ENCODE measurements around the gene TMEM9B. TPM values are rescaled to one million over a fixed set of nuclear protein-coding genes. Genes with fewer than 3 reads are reported as not detected.

The TMEM9B gene
- total and polyA plus RNA-seq, 9 of the 15 experiments (the other 6 are each of a cell fraction or from before 2014, with no cell fraction given), result 7.7 to 20.0 (median 14.0) TPM

- TF ChIP-seq HDAC8 (tag; IDR thresholded peaks at IDR 0.05) (no peak), SIN3A (IDR thresholded peaks at IDR 0.05; ENCODE audit: borderline replicate concordance in 2 of 2, control insufficient read depth in 1 of 2, low read depth in 2 of 2, low read length in 2 of 2) (0 out of 4 replicates have a peak, but pooled peaks of 1 of the 2 experiments have one; percentile 3), NR2C2 (CRISPR knock-in tag; IDR thresholded peaks at IDR 0.05) (no peak), NR2C2 (tag; IDR thresholded peaks at IDR 0.05) (peak; percentile 90)
- 25% methylated on average over 4 of the region's 19 CpGs for WGBS (ENCODE audit: insufficient coverage, low coverage, missing lambda C conversion rate)
- Histone ChIP-seq H3K4me2 (ENCODE audit: insufficient read depth, low read length) (peak overlapping the region; percentile 81), H3K4me3 (peak overlapping the region; percentile 26), H3K27ac (ENCODE audit: extremely low read depth, low read depth, low read length) (no peak overlapping the region; the same call in 2 of the 3 replicates), H3K27me3 (ENCODE audit: control insufficient read depth in 2 of 2, insufficient read depth in 2 of 2, low read length in 2 of 2) (no peaks in the 10 kb centered on the region), H3K9ac (ENCODE audit: insufficient read depth in 1 of 2, low read depth in 2 of 2, low read length in 2 of 2) (peak overlapping the region; percentile 24 to 90; a peak in 2 of 4 replicates), H2AFZ (ENCODE audit: low read depth, low read length) (peak overlapping the region; percentile 90), H3K79me2 (ENCODE audit: control insufficient read depth, insufficient read depth, low read length) (peaks cover 19% of the 10 kb centered on the region), H3K4me1 (replicated peaks in 1 of 2; ENCODE audit: control insufficient read depth in 2 of 2, insufficient read depth in 2 of 2, low read length in 2 of 2) (peaks cover 15 to 29% of the 10 kb centered on the region in 2 experiments), H4K20me1 (replicated peaks; ENCODE audit: control insufficient read depth, insufficient read depth, low read length) (no peaks in the 10 kb centered on the region), H3K36me3 (ENCODE audit: control insufficient read depth, insufficient read depth, low read length) (peaks cover 11% of the 10 kb centered on the region), H3K9me3 (replicated peaks; ENCODE audit: control insufficient read depth, insufficient read depth, low read depth, low read length) (no peaks in the 10 kb centered on the region; the same call in 1 of the 2 replicates), H3K9me1 (ENCODE audit: control insufficient read depth, insufficient read depth, low read length) (no peaks in the 10 kb centered on the region)
- POLR2A ChIA-PET, result interaction anchor here (1.0 kb wide), 1 partner anchor 13 kb away, joined by 3 read pairs; no protein-coding TSS in a partner anchor
- ATAC-seq, result peak; percentile 25
- FAIRE-seq, result peak; percentile 78
- CTCF ChIA-PET (ENCODE audit: low intra/inter-chr PET ratio), result no interaction called here
- intact Hi-C loops (cut with micrococcal nuclease) (loop anchor here (5.0 kb wide), 2 partner anchors 152 to 227 kb away; no protein-coding TSS in a partner anchor), in situ Hi-C loops (cut with MboI) (no loop called here)
- no peak for DNase-seq (ENCODE audit: extremely low read depth in 1 of 4, low spot score in 3 of 4)
- no TSS peak for BruUV-seq (replicated peaks)
These were observed 53.6 kb downstream of the TMEM9B start for GRCh38 chr11:8910649-8911026.

- POLR2A ChIA-PET, result interaction anchor here (0.5 to 0.6 kb wide), 2 partner anchors 13 to 344 kb away, joined by 3 read pairs; no protein-coding TSS in a partner anchor
- no peak overlapping the region for H2AFZ ChIP-seq (ENCODE audit: low read depth, low read length)
- H4K20me1 ChIP-seq (replicated peaks; ENCODE audit: control insufficient read depth, insufficient read depth, low read length), result no peaks in the 10 kb centered on the region
- FAIRE-seq (no peak), DNase-seq (ENCODE audit: extremely low read depth in 1 of 4, low spot score in 3 of 4) (no peak), ATAC-seq (no peak)
- no peaks in the 10 kb centered on the region; the same call in 1 of the 2 replicates for H3K9me3 ChIP-seq (replicated peaks; ENCODE audit: control insufficient read depth, insufficient read depth, low read depth, low read length)
- H3K9me1 ChIP-seq (ENCODE audit: control insufficient read depth, insufficient read depth, low read length), result no peaks in the 10 kb centered on the region
- H3K4me1 ChIP-seq (replicated peaks in 1 of 2; ENCODE audit: control insufficient read depth in 2 of 2, insufficient read depth in 2 of 2, low read length in 2 of 2), result peaks cover 13 to 15% of the 10 kb centered on the region in 2 experiments; a peak in 3 of 5 replicates
- no peak overlapping the region for H3K4me2 ChIP-seq (ENCODE audit: insufficient read depth, low read length)
- no peaks in the 10 kb centered on the region for H3K27me3 ChIP-seq (ENCODE audit: control insufficient read depth in 2 of 2, insufficient read depth in 2 of 2, low read length in 2 of 2)
- no peak overlapping the region for H3K27ac ChIP-seq (ENCODE audit: extremely low read depth, low read depth, low read length)
- in situ Hi-C loops (cut with MboI) (no loop called here), intact Hi-C loops (cut with micrococcal nuclease) (no loop called here)
- no peak overlapping the region for H3K9ac ChIP-seq (ENCODE audit: insufficient read depth in 1 of 2, low read depth in 2 of 2, low read length in 2 of 2)
- CTCF ChIA-PET (ENCODE audit: low intra/inter-chr PET ratio), result no interaction called here
- H3K4me3 ChIP-seq, result no peak overlapping the region
- H3K79me2 ChIP-seq (ENCODE audit: control insufficient read depth, insufficient read depth, low read length), result peaks cover 13% of the 10 kb centered on the region
- peaks cover 5% of the 10 kb centered on the region; the same call in 1 of the 3 replicates for H3K36me3 ChIP-seq (ENCODE audit: control insufficient read depth, insufficient read depth, low read length)
- BruUV-seq (replicated peaks), result no TSS peak
- TF ChIP-seq RBM25 (IDR thresholded peaks at IDR 0.05; ENCODE audit: low read depth, low read length, severe bottlenecking) (peak; percentile 25), ZNF785 (CRISPR knock-in tag; IDR thresholded peaks at IDR 0.05) (no peak), MBD2 (IDR thresholded peaks at IDR 0.05; ENCODE audit: borderline replicate concordance, low read depth) (no peak), VEZF1 (CRISPR knock-in tag; IDR thresholded peaks at IDR 0.05) (no peak), ZNF41 (CRISPR knock-in tag; conservative IDR thresholded peaks at IDR 0.05) (no peak), POLR2A (conservative IDR thresholded peaks at IDR 0.05) (no peak), ZNF695 (CRISPR knock-in tag; IDR thresholded peaks at IDR 0.05) (no peak), ZBTB34 (CRISPR knock-in tag; IDR thresholded peaks at IDR 0.05) (no peak), SREBF1 (IDR thresholded peaks at IDR 0.05; ENCODE audit: borderline replicate concordance, low read depth, low read length) (no peak), PTTG1 (tag; IDR thresholded peaks at IDR 0.05; ENCODE audit: low read depth) (no peak)
These were observed 56.1 kb downstream of the TMEM9B start for GRCh38 chr11:8908099-8908498.

Data from K562 (cell line).